Measurements from ENCODE around the gene CLIC4. TPM values are rescaled to one million over a fixed set of nuclear protein-coding genes. Genes with fewer than 3 reads are reported as not detected.
"Not testable (repeated sequence)": the region's sequence is repeated elsewhere in the genome, so short reads cannot be mapped to it uniquely, and the experiment has no call there.

Gene CLIC4
- total RNA-seq, 1 donor from 2014 or later, result 90.4 TPM

GRCh38 chr1:24888971-24889676 is 143.9 kb downstream of the CLIC4 start:
- TF ChIP-seq, protein P1, sequence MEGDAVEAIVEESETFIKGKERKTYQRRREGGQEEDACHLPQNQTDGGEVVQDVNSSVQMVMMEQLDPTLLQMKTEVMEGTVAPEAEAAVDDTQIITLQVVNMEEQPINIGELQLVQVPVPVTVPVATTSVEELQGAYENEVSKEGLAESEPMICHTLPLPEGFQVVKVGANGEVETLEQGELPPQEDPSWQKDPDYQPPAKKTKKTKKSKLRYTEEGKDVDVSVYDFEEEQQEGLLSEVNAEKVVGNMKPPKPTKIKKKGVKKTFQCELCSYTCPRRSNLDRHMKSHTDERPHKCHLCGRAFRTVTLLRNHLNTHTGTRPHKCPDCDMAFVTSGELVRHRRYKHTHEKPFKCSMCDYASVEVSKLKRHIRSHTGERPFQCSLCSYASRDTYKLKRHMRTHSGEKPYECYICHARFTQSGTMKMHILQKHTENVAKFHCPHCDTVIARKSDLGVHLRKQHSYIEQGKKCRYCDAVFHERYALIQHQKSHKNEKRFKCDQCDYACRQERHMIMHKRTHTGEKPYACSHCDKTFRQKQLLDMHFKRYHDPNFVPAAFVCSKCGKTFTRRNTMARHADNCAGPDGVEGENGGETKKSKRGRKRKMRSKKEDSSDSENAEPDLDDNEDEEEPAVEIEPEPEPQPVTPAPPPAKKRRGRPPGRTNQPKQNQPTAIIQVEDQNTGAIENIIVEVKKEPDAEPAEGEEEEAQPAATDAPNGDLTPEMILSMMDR (IDR thresholded peaks at IDR 0.05; ENCODE audit: unreplicated experiment), result no peak
- H3K27ac Mint-ChIP-seq, result no peak overlapping the region
- H3K36me3 Mint-ChIP-seq (ENCODE audit: insufficient read depth), result peaks cover 3% of the 10 kb centered on the region
- H3K27me3 Mint-ChIP-seq, result peaks cover 14% of the 10 kb centered on the region
- DNase-seq (ENCODE audit: low spot score, unreplicated experiment), result no peak
- no peak overlapping the region for H3K4me3 Mint-ChIP-seq (ENCODE audit: low read depth)
- peaks cover 9% of the 10 kb centered on the region for H3K9me3 Mint-ChIP-seq (ENCODE audit: low read depth)
- no peaks in the 10 kb centered on the region for H3K4me1 Mint-ChIP-seq (ENCODE audit: low read depth)

- TF ChIP-seq, protein P1 (IDR thresholded peaks at IDR 0.05; ENCODE audit: unreplicated experiment), result no peak
- Mint-ChIP-seq H3K27ac (no peak overlapping the region), H3K27me3 (peaks cover 11% of the 10 kb centered on the region), H3K36me3 (ENCODE audit: insufficient read depth) (peaks cover 1% of the 10 kb centered on the region), H3K9me3 (ENCODE audit: low read depth) (peaks cover 6% of the 10 kb centered on the region), H3K4me3 (ENCODE audit: low read depth) (no peak overlapping the region), H3K4me1 (ENCODE audit: low read depth) (no peaks in the 10 kb centered on the region)
- no peak for DNase-seq (ENCODE audit: low spot score, unreplicated experiment)
These were observed 145.6 kb downstream of the CLIC4 start for GRCh38 chr1:24890887-24891286.

- not testable (repeated sequence) for H3K4me1 Mint-ChIP-seq (ENCODE audit: low read depth); H3K4me3 Mint-ChIP-seq (ENCODE audit: low read depth); DNase-seq (ENCODE audit: low spot score, unreplicated experiment); H3K27ac Mint-ChIP-seq; H3K9me3 Mint-ChIP-seq (ENCODE audit: low read depth); H3K36me3 Mint-ChIP-seq (ENCODE audit: insufficient read depth)
- peaks cover 11% of the 10 kb centered on the region for H3K27me3 Mint-ChIP-seq
These were observed 146.1 kb downstream of the CLIC4 start for GRCh38 chr1:24891367-24891766.

GRCh38 chr1:24892188-24893153 is 147.2 kb downstream of the CLIC4 start:
- Mint-ChIP-seq H3K9me3 (ENCODE audit: low read depth) (peaks cover 6% of the 10 kb centered on the region), H3K36me3 (ENCODE audit: insufficient read depth) (peaks cover 1% of the 10 kb centered on the region), H3K4me1 (ENCODE audit: low read depth) (no peaks in the 10 kb centered on the region), H3K27me3 (peaks cover 4% of the 10 kb centered on the region), H3K4me3 (ENCODE audit: low read depth) (no peak overlapping the region), H3K27ac (no peak overlapping the region)
- TF ChIP-seq, protein P1 (IDR thresholded peaks at IDR 0.05; ENCODE audit: unreplicated experiment), result no peak
- DNase-seq (ENCODE audit: low spot score, unreplicated experiment), result no peak

GRCh38 chr1:24893431-24893830 is 148.2 kb downstream of the CLIC4 start:
- Mint-ChIP-seq H3K4me3 (ENCODE audit: low read depth) (no peak overlapping the region), H3K27ac (no peak overlapping the region), H3K27me3 (peaks cover 7% of the 10 kb centered on the region), H3K4me1 (ENCODE audit: low read depth) (no peaks in the 10 kb centered on the region), H3K36me3 (ENCODE audit: insufficient read depth) (peaks cover 1% of the 10 kb centered on the region), H3K9me3 (ENCODE audit: low read depth) (peaks cover 6% of the 10 kb centered on the region)
- TF ChIP-seq, protein P1 (IDR thresholded peaks at IDR 0.05; ENCODE audit: unreplicated experiment), result no peak
- no peak for DNase-seq (ENCODE audit: low spot score, unreplicated experiment)

Other genes starting within 250 kb of the CLIC4 start
- gene RCAN3, start 242.6 kb upstream of the CLIC4 start, total RNA-seq, result 31.0 and 32.5 TPM in 2 replicates
- 1.3 and 1.7 TPM in 2 replicates for gene NCMAP, start 189.4 kb upstream of the CLIC4 start, total RNA-seq
- gene SRRM1, start 102.1 kb upstream of the CLIC4 start, total RNA-seq, result 197 and 199 TPM in 2 replicates
- 0.07 TPM in 1 of 2 replicates, not detected in the other for gene RUNX3, start 184.8 kb downstream of the CLIC4 start, total RNA-seq

Measured in progenitor cell of endocrine pancreas (in vitro differentiated cells).